ENCODE data around the gene COL6A3.

The COL6A3 gene

GRCh38 chr2:237330541-237330940, 83.4 kb downstream of the COL6A3 start:
- Histone ChIP-seq H3K4me1 (ENCODE audit: control insufficient read depth, low read length) (no peaks in the 10 kb centered on the region), H4K20me1 (ENCODE audit: control insufficient read depth, insufficient read depth, low read depth, low read length) (no peaks in the 10 kb centered on the region), H3K9me2 (replicated peaks; ENCODE audit: control insufficient read depth, low read length) (no peaks in the 10 kb centered on the region), H3K4me3 (ENCODE audit: low read length) (no peak overlapping the region), H3K27me3 (ENCODE audit: control insufficient read depth, low read length) (peaks cover 8% of the 10 kb centered on the region; the same call in 1 of the 2 replicates), H3K9me3 (ENCODE audit: control insufficient read depth, insufficient read depth, low read length) (no peaks in the 10 kb centered on the region), H3K36me3 (ENCODE audit: control insufficient read depth, low read length) (no peaks in the 10 kb centered on the region), H3K4me2 (ENCODE audit: low read length) (no peak overlapping the region), H3K27ac (ENCODE audit: low read depth, low read length) (no peak overlapping the region), H3F3A (ENCODE audit: control insufficient read depth, insufficient read depth) (no peaks in the 10 kb centered on the region), H3K79me2 (ENCODE audit: control insufficient read depth, low read length) (no peaks in the 10 kb centered on the region)
- TF ChIP-seq CTCF (IDR thresholded peaks at IDR 0.05; ENCODE audit: low read depth, low read length, poor library complexity, severe bottlenecking): no peak
- TF ChIP-seq EZH2phosphoT487 (IDR thresholded peaks at IDR 0.05; ENCODE audit: borderline replicate concordance, low read length): no peak

- H3K27me3 ChIP-seq (ENCODE audit: control insufficient read depth, low read length): peaks cover 3% of the 10 kb centered on the region; the same call in 1 of the 2 replicates
- TF ChIP-seq CTCF (IDR thresholded peaks at IDR 0.05; ENCODE audit: low read depth, low read length, poor library complexity, severe bottlenecking) (no peak), EZH2phosphoT487 (IDR thresholded peaks at IDR 0.05; ENCODE audit: borderline replicate concordance, low read length) (no peak)
- H3K4me3 ChIP-seq (ENCODE audit: low read length): no peak overlapping the region
- no peak overlapping the region for H3K4me2 ChIP-seq (ENCODE audit: low read length)
- H3K79me2 ChIP-seq (ENCODE audit: control insufficient read depth, low read length): no peaks in the 10 kb centered on the region
- no peaks in the 10 kb centered on the region for H3K4me1 ChIP-seq (ENCODE audit: control insufficient read depth, low read length)
- H4K20me1 ChIP-seq (ENCODE audit: control insufficient read depth, insufficient read depth, low read depth, low read length): no peaks in the 10 kb centered on the region
- no peaks in the 10 kb centered on the region for H3K9me3 ChIP-seq (ENCODE audit: control insufficient read depth, insufficient read depth, low read length)
- H3K9me2 ChIP-seq (replicated peaks; ENCODE audit: control insufficient read depth, low read length): no peaks in the 10 kb centered on the region
- H3K27ac ChIP-seq (ENCODE audit: low read depth, low read length): no peak overlapping the region
- no peaks in the 10 kb centered on the region for H3F3A ChIP-seq (ENCODE audit: control insufficient read depth, insufficient read depth)
- no peaks in the 10 kb centered on the region for H3K36me3 ChIP-seq (ENCODE audit: control insufficient read depth, low read length)
These were observed 86.6 kb downstream of the COL6A3 start for GRCh38 chr2:237327175-237327950.

GRCh38 chr2:237326266-237327171, 87.4 kb downstream of the COL6A3 start:
- Histone ChIP-seq H3K9me2 (replicated peaks; ENCODE audit: control insufficient read depth, low read length) (no peaks in the 10 kb centered on the region), H3K36me3 (ENCODE audit: control insufficient read depth, low read length) (no peaks in the 10 kb centered on the region), H3K9me3 (ENCODE audit: control insufficient read depth, insufficient read depth, low read length) (no peaks in the 10 kb centered on the region), H3K4me3 (ENCODE audit: low read length) (no peak overlapping the region), H3K79me2 (ENCODE audit: control insufficient read depth, low read length) (no peaks in the 10 kb centered on the region), H3F3A (ENCODE audit: control insufficient read depth, insufficient read depth) (no peaks in the 10 kb centered on the region), H3K4me1 (ENCODE audit: control insufficient read depth, low read length) (no peaks in the 10 kb centered on the region), H3K4me2 (ENCODE audit: low read length) (no peak overlapping the region), H3K27ac (ENCODE audit: low read depth, low read length) (no peak overlapping the region), H3K27me3 (ENCODE audit: control insufficient read depth, low read length) (peaks cover 3% of the 10 kb centered on the region; the same call in 1 of the 2 replicates), H4K20me1 (ENCODE audit: control insufficient read depth, insufficient read depth, low read depth, low read length) (no peaks in the 10 kb centered on the region)
- no peak for TF ChIP-seq CTCF (IDR thresholded peaks at IDR 0.05; ENCODE audit: low read depth, low read length, poor library complexity, severe bottlenecking)

All from DOHH2 (cell line).